Measurements from ENCODE around the gene CFAP74.

CFAP74 gene

DNA sequence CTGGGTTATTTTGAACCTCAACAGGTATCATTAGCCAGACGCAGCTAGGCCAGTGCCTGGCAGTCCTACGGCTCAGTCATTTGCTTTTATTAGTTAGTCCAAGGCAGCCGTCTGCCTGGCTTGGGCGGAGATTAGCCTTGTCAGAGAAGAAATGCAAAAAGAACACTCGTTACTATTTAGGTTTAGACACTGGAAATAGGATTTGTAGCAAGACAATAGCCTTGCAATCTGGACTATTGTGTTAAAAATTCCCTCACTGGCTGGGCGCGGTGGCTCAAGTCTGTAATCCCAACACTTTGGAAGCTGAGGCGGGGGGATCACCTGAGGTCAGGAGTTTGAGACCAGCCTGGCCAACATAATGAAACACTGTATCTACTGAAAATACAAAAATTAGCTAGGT, 35.7 kb upstream of the CFAP74 start:
- ChIA-PET CTCF (no interaction called here), POLR2A (no interaction called here)
- Histone ChIP-seq H3K4me1 (ENCODE audit: control insufficient read depth, insufficient read depth, low read length) (no peaks in the 10 kb centered on the region), H3K36me3 (ENCODE audit: control insufficient read depth in 2 of 2, insufficient read depth in 1 of 2, low read length in 2 of 2) (no peaks in the 10 kb centered on the region), H3K4me3 (ENCODE audit: low read depth, low read length) (no peak overlapping the region), H3K9me3 (ENCODE audit: control insufficient read depth, insufficient read depth, low read depth, low read length) (no peaks in the 10 kb centered on the region), H3K27ac (ENCODE audit: extremely low read depth, low read depth, low read length) (no peak overlapping the region)
- TF ChIP-seq ZNF335 (tag by site-specific recombination; conservative IDR thresholded peaks at IDR 0.05), result no peak

DNA sequence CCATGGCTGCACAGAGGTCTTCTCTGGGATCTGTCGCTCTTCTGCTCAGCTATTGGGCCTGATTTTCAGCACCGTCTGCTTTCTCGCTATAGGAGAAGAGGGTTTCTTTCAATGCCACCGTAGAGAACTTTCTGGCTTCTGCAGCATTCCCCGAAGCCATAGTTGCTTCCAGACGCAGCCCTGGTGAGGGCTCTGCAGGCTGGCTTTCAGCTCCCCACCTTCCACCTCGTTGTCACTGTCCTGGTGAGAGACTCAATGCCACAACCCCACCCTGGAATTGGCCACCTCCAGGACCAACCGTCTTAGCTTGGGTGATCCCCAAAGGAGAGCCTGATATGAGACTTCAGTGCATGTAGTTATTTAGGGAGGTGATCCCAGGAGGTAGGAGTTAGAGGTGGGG, 34.6 kb upstream of the CFAP74 start:
- H3K27ac ChIP-seq (ENCODE audit: extremely low read depth, low read depth, low read length), result no peak overlapping the region
- CTCF ChIA-PET, result no interaction called here
- no peak overlapping the region for H3K4me3 ChIP-seq (ENCODE audit: low read depth, low read length)
- TF ChIP-seq ZSCAN23 (tag by site-specific recombination; IDR thresholded peaks at IDR 0.05) (no peak), SETDB1 (IDR thresholded peaks at IDR 0.05; ENCODE audit: insufficient read length, low read length) (peak; percentile 46)
- H3K4me1 ChIP-seq (ENCODE audit: control insufficient read depth, insufficient read depth, low read length), result no peaks in the 10 kb centered on the region
- no peaks in the 10 kb centered on the region for H3K9me3 ChIP-seq (ENCODE audit: control insufficient read depth, insufficient read depth, low read depth, low read length)
- POLR2A ChIA-PET, result no interaction called here
- no peaks in the 10 kb centered on the region for H3K36me3 ChIP-seq (ENCODE audit: control insufficient read depth in 2 of 2, insufficient read depth in 1 of 2, low read length in 2 of 2)

DNA sequence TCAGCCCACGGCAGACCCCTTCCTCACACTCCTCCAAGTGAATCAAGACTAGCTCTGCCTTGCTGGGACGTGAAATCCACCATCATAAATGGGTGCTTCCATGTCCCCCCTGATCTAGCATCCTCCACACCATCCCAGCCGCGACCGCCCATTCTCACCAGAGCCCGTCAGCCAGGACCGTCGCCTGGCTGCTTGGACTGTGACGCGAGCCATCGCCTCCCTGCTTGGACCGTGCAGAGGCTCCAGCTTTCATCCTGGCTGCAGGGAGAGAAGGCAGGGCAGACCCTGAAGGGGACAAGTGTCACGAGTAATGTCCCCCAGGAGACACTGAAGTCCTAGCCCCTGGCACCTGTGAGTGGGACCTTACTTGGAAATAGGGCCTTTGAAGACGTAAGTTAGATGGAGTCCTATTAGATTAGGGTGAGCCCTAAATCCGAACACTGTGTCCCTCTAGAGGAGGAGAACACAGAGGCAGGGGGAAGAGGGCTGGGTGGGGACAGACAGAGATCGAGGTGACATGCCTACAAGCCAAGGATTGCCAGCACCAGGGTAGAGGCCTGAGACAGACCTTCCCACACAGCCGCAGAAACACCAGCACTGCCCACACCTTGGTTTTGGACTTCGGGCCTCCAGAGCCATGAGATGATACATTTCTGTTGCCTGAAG, 33.9 kb upstream of the CFAP74 start:
- H3K4me1 ChIP-seq (ENCODE audit: control insufficient read depth, insufficient read depth, low read length), result no peaks in the 10 kb centered on the region
- ChIA-PET CTCF (no interaction called here), POLR2A (no interaction called here)
- H3K36me3 ChIP-seq (ENCODE audit: control insufficient read depth in 2 of 2, insufficient read depth in 1 of 2, low read length in 2 of 2), result no peaks in the 10 kb centered on the region
- no peak overlapping the region for H3K27ac ChIP-seq (ENCODE audit: extremely low read depth, low read depth, low read length)
- no peak overlapping the region for H3K4me3 ChIP-seq (ENCODE audit: low read depth, low read length)
- no peak for TF ChIP-seq ZNF658 (tag by site-specific recombination; IDR thresholded peaks at IDR 0.05)
- no peak for TF ChIP-seq ZNF140 (tag by site-specific recombination; IDR thresholded peaks at IDR 0.05)
- TF ChIP-seq, protein P1, sequence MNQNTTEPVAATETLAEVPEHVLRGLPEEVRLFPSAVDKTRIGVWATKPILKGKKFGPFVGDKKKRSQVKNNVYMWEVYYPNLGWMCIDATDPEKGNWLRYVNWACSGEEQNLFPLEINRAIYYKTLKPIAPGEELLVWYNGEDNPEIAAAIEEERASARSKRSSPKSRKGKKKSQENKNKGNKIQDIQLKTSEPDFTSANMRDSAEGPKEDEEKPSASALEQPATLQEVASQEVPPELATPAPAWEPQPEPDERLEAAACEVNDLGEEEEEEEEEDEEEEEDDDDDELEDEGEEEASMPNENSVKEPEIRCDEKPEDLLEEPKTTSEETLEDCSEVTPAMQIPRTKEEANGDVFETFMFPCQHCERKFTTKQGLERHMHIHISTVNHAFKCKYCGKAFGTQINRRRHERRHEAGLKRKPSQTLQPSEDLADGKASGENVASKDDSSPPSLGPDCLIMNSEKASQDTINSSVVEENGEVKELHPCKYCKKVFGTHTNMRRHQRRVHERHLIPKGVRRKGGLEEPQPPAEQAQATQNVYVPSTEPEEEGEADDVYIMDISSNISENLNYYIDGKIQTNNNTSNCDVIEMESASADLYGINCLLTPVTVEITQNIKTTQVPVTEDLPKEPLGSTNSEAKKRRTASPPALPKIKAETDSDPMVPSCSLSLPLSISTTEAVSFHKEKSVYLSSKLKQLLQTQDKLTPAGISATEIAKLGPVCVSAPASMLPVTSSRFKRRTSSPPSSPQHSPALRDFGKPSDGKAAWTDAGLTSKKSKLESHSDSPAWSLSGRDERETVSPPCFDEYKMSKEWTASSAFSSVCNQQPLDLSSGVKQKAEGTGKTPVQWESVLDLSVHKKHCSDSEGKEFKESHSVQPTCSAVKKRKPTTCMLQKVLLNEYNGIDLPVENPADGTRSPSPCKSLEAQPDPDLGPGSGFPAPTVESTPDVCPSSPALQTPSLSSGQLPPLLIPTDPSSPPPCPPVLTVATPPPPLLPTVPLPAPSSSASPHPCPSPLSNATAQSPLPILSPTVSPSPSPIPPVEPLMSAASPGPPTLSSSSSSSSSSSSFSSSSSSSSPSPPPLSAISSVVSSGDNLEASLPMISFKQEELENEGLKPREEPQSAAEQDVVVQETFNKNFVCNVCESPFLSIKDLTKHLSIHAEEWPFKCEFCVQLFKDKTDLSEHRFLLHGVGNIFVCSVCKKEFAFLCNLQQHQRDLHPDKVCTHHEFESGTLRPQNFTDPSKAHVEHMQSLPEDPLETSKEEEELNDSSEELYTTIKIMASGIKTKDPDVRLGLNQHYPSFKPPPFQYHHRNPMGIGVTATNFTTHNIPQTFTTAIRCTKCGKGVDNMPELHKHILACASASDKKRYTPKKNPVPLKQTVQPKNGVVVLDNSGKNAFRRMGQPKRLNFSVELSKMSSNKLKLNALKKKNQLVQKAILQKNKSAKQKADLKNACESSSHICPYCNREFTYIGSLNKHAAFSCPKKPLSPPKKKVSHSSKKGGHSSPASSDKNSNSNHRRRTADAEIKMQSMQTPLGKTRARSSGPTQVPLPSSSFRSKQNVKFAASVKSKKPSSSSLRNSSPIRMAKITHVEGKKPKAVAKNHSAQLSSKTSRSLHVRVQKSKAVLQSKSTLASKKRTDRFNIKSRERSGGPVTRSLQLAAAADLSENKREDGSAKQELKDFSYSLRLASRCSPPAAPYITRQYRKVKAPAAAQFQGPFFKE (tag by site-specific recombination; IDR thresholded peaks at IDR 0.05; ENCODE audit: borderline replicate concordance), result no peak
- no peak for TF ChIP-seq ZSCAN23 (tag by site-specific recombination; IDR thresholded peaks at IDR 0.05)
- TF ChIP-seq ZNF175 (tag by site-specific recombination; IDR thresholded peaks at IDR 0.05), result no peak
- TF ChIP-seq, protein P2, sequence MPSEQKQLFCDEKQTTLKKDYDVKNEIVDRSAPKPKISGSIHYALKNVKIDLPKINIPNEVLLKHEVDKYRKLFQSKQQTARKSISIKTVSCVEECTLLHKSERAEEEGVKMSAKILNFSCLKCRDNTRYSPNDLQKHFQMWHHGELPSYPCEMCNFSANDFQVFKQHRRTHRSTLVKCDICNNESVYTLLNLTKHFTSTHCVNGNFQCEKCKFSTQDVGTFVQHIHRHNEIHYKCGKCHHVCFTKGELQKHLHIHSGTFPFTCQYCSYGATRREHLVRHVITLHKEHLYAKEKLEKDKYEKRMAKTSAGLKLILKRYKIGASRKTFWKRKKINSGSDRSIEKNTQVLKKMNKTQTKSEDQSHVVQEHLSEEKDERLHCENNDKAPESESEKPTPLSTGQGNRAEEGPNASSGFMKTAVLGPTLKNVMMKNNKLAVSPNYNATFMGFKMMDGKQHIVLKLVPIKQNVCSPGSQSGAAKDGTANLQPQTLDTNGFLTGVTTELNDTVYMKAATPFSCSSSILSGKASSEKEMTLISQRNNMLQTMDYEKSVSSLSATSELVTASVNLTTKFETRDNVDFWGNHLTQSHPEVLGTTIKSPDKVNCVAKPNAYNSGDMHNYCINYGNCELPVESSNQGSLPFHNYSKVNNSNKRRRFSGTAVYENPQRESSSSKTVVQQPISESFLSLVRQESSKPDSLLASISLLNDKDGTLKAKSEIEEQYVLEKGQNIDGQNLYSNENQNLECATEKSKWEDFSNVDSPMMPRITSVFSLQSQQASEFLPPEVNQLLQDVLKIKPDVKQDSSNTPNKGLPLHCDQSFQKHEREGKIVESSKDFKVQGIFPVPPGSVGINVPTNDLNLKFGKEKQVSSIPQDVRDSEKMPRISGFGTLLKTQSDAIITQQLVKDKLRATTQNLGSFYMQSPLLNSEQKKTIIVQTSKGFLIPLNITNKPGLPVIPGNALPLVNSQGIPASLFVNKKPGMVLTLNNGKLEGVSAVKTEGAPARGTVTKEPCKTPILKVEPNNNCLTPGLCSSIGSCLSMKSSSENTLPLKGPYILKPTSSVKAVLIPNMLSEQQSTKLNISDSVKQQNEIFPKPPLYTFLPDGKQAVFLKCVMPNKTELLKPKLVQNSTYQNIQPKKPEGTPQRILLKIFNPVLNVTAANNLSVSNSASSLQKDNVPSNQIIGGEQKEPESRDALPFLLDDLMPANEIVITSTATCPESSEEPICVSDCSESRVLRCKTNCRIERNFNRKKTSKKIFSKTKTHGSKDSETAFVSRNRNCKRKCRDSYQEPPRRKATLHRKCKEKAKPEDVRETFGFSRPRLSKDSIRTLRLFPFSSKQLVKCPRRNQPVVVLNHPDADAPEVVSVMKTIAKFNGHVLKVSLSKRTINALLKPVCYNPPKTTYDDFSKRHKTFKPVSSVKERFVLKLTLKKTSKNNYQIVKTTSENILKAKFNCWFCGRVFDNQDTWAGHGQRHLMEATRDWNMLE (tag by site-specific recombination; conservative IDR thresholded peaks at IDR 0.05; ENCODE audit: low read depth), result no peak
- no peak for TF ChIP-seq ZNF23 (tag by site-specific recombination; IDR thresholded peaks at IDR 0.05; ENCODE audit: borderline replicate concordance)
- TF ChIP-seq ZNF555 (tag by site-specific recombination; conservative IDR thresholded peaks at IDR 0.05), result no peak
- TF ChIP-seq PRDM1 (tag by site-specific recombination; IDR thresholded peaks at IDR 0.05), result no peak
- TF ChIP-seq, protein P3, sequence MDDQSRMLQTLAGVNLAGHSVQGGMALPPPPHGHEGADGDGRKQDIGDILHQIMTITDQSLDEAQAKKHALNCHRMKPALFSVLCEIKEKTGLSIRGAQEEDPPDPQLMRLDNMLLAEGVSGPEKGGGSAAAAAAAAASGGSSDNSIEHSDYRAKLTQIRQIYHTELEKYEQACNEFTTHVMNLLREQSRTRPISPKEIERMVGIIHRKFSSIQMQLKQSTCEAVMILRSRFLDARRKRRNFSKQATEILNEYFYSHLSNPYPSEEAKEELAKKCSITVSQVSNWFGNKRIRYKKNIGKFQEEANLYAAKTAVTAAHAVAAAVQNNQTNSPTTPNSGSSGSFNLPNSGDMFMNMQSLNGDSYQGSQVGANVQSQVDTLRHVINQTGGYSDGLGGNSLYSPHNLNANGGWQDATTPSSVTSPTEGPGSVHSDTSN (CRISPR knock-in tag; IDR thresholded peaks at IDR 0.05), result no peak
- TF ChIP-seq ZNF660 (tag by site-specific recombination; IDR thresholded peaks at IDR 0.05), result no peak
- no peak for TF ChIP-seq ZNF792 (tag by site-specific recombination; IDR thresholded peaks at IDR 0.05)
- no peak for TF ChIP-seq ZXDB (tag by site-specific recombination; IDR thresholded peaks at IDR 0.05)
- TF ChIP-seq TCF7L2 (IDR thresholded peaks at IDR 0.05; ENCODE audit: borderline replicate concordance, low read depth, low read length), result no peak
- no peak for TF ChIP-seq ZNF521 (tag by site-specific recombination; IDR thresholded peaks at IDR 0.05)
- no peaks in the 10 kb centered on the region for H3K9me3 ChIP-seq (ENCODE audit: control insufficient read depth, insufficient read depth, low read depth, low read length)
